ENCODE measurements around the gene TAB3. TPM values are rescaled to one million over a fixed set of nuclear protein-coding genes. Genes with fewer than 3 reads are reported as not detected.

Gene TAB3
- total and polyA plus RNA-seq, 10 of the 15 experiments (the other 5 are each of a cell fraction or from before 2014, with no cell fraction given): 1.7 to 22.1 (median 9.1) TPM

DNA sequence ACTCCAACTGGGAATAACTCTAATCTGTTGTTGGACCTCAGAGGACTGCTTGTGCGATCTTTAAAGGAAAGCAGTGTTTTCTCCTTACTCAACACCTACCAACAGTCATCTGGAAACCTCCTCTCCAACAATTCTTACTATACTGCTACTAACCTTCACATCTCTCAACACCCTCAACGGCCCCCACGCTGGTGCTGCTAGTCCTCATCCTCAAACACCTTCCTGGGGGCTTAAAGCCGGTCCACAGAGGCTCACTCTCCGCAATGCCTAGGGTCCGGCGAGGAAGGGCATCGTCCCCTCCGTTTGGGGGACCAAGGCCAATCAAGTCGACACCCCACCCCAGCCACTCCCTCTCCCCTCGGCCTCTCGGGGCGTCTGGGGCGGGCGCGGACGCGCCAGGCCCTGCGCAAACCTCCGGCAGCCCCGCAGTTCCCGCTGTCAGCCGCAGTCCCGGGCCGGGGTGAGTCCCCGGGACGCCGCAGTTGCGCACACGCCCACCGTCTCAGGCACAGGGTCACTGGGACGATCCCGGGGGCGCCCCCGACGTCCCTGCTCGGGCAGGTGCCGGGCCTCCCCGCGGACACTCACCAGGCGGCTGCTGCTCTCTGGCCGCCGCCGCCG, 418 bp downstream of the TAB3 start (continued):
- TF ChIP-seq EGR1 (IDR thresholded peaks at IDR 0.05; ENCODE audit: borderline replicate concordance in 1 of 2, low read depth in 2 of 2, low read length in 2 of 2) (no peak), GATAD2B (conservative IDR thresholded peaks at IDR 0.05; ENCODE audit: low read depth) (peak; percentile 85; the same call in 1 of the 2 replicates), ZNF384 (IDR thresholded peaks at IDR 0.05; ENCODE audit: borderline replicate concordance, low read depth, low read length) (no peak), CREB1 (IDR thresholded peaks at IDR 0.05; ENCODE audit: low read depth) (no peak), POLR2AphosphoS2 (IDR thresholded peaks at IDR 0.05; ENCODE audit: low read depth, low read length) (no peak), PAX5 (IDR thresholded peaks at IDR 0.05; ENCODE audit: borderline replicate concordance, low read depth, low read length) (no peak), FOS (IDR thresholded peaks at IDR 0.05; ENCODE audit: borderline replicate concordance, extremely low read depth, insufficient read length) (no peak), KDM1A (IDR thresholded peaks at IDR 0.05; ENCODE audit: borderline replicate concordance) (no peak), ZNF687 (IDR thresholded peaks at IDR 0.05) (0 out of 2 replicates have a peak, but pooled peaks have one; percentile 32), EZH2 (IDR thresholded peaks at IDR 0.05; ENCODE audit: borderline replicate concordance, control insufficient read depth, low read depth, low read length) (no peak), SUPT20H (IDR thresholded peaks at IDR 0.05; ENCODE audit: borderline replicate concordance, control insufficient read depth, low read depth, low read length) (no peak), SREBF2 (IDR thresholded peaks at IDR 0.05; ENCODE audit: low read length) (no peak), MXI1 (IDR thresholded peaks at IDR 0.05; ENCODE audit: low read depth, low read length) (no peak), YY1 (IDR thresholded peaks at IDR 0.05; ENCODE audit: low read depth, low read length) (no peak), NFIC (IDR thresholded peaks at IDR 0.05; ENCODE audit: low read depth, low read length) (no peak), ESRRA (IDR thresholded peaks at IDR 0.05; ENCODE audit: low read length) (no peak), BHLHE40 (IDR thresholded peaks at IDR 0.05; ENCODE audit: borderline replicate concordance in 1 of 2, low read depth in 2 of 2, low read length in 1 of 2) (peak in 1 of 2 experiments; percentile 67; a peak in 2 of 4 replicates), SP1 (IDR thresholded peaks at IDR 0.05; ENCODE audit: low read depth, low read length) (no peak), WRNIP1 (IDR thresholded peaks at IDR 0.05; ENCODE audit: borderline replicate concordance, low read depth, low read length) (no peak), BRCA1 (IDR thresholded peaks at IDR 0.05; ENCODE audit: low read depth, low read length) (no peak), SPI1 (IDR thresholded peaks at IDR 0.05; ENCODE audit: borderline replicate concordance, insufficient read depth, low read depth, low read length) (no peak), KAT2A (conservative IDR thresholded peaks at IDR 0.05; ENCODE audit: control insufficient read depth, low read depth, low read length) (no peak), USF2 (IDR thresholded peaks at IDR 0.05; ENCODE audit: borderline replicate concordance, low read depth, low read length) (no peak)
- TF ChIP-seq, protein P1, sequence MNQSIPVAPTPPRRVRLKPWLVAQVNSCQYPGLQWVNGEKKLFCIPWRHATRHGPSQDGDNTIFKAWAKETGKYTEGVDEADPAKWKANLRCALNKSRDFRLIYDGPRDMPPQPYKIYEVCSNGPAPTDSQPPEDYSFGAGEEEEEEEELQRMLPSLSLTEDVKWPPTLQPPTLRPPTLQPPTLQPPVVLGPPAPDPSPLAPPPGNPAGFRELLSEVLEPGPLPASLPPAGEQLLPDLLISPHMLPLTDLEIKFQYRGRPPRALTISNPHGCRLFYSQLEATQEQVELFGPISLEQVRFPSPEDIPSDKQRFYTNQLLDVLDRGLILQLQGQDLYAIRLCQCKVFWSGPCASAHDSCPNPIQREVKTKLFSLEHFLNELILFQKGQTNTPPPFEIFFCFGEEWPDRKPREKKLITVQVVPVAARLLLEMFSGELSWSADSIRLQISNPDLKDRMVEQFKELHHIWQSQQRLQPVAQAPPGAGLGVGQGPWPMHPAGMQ (IDR thresholded peaks at IDR 0.05; ENCODE audit: borderline replicate concordance): no peak

Measured in GM12878 (cell line).